GM21390 (cell line): ENCODE results near the gene THOC2.
"Not testable (repeated sequence)": the region's sequence is repeated elsewhere in the genome, so short reads cannot be mapped to it uniquely, and the experiment has no call there.

ENCODE experiments used
- ATAC-seq: cut with Tn5 transposase; IDR thresholded peaks from one replicate; pipeline ENCODE4 v1.9.1; 2021; ENCODE audit not compliant: unreplicated experiment

Gene THOC2

DNA sequence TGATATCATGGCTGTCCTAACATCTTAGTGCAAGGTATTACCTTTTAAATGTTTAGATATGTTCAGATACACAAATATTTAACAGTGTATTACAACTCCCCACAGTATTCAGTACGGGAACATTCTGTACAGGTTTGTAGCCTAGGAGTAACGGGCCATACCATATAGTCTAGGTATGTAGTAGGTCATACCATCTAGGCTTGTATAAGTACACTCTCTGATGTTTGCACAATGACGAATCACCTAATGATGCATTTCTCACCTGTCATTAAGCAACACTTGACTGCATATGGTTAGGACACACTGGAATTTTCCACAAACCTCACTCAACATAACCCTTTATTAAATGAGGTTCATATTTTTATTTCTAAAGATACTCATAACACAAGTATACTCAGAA, 67.7 kb downstream of the THOC2 start:
- ATAC-seq = no peak

DNA sequence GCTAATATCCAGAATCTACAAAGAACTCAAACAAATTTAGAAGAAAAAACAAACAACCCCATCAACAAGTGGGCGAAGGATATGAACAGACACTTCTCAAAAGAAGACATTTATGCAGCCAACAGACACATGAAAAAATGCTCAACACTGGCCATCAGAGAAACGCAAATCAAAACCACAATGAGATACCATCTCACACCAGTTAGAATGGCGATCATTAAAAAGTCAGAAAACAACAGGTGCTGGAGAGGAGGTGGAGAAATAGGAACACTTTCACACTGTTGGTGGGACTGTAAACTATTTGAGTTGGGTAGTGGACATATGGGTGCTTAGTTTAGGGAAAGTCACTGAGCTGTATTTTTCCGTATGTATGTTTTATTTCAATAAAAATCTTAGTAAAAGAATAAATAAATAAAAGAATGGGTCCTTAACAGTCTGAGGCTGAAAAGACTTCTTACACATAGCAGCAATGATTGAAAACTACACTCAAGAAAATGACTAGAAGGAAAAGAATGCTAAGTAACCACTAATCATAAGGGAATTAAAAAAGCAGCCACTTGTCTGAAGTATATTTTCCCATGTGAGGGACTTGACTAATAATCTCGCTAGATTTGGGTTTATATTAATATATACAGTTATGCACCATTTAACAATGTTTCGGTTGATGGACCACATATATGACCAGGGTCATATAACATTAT, 68.2 kb downstream of the THOC2 start:
- not testable (repeated sequence) for ATAC-seq

DNA sequence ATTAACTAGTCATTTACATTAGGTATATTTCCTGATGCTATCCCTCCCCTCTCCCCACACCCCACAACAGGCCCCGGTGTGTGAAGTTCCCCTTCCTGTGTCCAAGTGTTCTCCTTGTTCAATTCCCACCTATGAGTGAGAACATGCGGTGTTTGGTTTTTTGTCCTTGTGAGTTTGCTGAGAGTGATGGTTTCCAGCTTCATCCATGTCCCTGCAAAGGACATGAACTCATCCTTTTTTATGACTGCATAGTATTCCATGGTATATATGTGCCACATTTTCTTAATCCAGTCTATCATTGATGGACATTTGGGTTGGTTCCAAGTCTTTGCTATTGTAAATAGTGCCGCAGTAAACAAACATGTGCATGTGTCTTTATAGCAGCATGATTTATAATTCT, 69.1 kb downstream of the THOC2 start:
- not testable (repeated sequence) for ATAC-seq

DNA sequence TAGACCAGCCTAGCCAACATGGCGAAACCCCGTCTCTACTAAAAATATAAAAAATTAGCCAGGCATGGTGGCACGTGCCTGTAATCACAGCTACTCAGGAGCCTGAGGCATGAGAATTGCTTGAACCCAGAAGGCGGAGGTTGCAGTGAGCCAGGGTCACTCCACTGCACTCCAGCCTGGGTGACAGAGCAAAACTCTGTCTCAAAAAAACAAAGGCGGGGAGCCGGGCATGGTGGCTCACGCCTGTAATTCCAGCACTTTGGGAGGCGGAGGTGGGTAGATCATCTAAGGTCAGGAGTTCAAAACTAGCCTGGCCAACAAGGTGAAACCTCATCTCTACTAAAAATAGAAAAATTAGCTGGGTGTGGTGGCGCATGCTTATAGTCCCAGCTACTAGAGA, 76.3 kb downstream of the THOC2 start:
- not testable (repeated sequence) for ATAC-seq

DNA sequence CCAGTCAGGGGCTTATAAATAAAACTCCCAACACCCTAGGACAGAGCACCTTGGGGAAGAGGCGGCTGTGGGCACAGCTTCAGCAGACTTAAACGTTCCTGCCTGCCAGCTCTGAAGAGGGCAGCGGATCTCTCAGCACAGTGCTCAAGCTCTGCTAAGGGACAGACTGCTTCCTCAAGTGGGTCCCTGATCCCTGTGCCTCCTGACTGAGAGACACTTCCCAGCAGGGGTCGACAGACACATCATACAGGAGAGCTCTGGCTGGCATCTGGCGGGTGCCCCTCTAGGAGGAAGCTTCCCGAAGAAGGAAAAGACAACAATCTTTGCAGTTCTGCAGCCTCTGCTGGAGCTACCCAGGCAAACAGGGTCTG, 84.1 kb downstream of the THOC2 start:
- not testable (repeated sequence) for ATAC-seq

DNA sequence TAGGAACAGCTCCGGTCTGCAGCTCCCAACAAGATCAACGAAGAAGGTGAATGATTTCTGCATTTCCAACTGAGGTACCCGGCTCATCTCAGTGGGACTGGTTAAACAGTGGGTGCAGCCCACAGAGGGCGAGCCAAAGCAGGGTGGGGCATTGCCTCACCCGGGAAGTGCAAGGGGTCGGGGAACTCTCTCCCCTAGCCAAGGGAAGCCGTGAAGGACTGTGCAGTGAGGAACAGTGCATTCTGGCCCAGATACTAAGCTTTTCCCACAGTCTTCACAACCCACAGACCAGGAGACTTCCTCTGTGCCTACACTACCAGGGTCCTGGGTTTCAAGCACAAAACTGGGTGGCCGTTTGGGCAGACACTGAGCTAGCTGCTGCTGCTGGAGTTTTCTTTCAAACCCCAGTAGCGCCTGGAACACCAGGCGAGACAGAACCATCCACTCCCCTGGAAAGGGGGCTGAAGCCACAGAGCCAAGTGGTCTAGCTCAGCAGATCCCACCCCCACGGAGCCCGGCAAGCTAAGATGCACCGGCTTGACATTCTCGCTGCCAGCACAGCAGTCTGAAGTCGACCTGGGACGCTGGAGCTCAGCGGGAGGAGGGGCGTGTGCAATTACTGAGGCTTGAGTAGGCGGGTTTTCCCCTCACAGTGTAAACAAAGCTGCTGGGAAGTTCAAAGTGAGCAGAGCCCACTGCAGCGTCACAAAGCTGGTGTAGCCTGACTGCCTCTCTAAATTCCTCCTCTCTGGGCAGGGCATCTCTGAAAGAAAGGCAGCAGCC, 84.6 kb downstream of the THOC2 start:
- ATAC-seq = no peak

DNA sequence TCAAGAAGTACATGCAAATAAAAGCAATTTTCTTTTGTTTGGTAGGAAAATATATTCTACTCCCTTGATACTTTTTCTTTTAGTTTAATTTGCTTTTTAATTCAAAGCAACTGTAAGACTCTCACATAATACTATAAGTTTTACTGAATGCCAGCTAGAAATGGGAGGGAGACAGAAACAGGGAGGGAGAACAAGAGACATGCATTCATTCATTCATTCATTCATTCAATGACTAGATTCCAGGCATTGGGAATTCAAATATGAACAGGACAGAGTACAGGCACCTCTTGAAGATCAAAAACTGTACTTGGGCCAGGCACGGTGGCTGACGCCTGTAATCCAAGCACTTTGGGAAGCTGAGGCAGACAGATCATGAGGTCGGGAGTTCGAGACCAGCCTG, 85.6 kb downstream of the THOC2 start:
- ATAC-seq = no peak

DNA sequence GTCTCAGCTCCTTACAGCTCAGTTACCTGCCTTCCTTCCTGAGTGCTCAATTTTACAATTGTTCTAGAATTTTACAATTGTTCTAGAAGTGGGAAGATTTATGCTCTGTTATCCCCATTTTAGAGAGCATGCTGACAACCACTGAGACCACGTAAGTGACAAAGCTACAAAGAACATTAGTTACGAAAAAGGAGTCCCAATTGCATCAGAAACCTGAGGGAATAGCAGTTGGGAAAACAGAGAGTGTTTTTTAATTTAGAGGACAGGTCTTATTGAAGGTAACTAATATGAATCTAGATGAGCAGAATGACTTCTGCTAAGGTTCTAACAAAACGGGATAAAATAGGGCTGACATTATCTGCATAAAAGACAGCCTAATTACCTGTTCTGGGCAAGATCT, 103.3 kb downstream of the THOC2 start:
- no peak for ATAC-seq

DNA sequence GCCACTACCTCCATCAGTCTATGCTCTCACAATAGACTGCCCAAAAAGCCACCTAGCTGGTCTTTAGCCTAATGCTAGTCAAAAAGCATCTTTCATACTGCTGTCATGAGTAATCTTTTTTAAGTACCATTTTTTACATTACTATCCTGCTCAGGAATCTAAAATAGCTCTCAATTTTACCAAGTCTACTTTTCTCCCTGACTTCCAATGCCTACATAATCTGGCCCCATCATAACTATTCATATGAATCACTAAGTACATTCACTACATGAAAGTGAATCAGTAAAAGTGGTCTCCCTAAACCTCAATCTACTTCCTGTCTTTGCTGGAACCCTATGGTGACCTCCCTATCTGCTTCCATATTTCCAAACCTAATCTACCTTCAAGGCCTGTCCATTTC, 105.9 kb downstream of the THOC2 start:
- ATAC-seq = no peak

DNA sequence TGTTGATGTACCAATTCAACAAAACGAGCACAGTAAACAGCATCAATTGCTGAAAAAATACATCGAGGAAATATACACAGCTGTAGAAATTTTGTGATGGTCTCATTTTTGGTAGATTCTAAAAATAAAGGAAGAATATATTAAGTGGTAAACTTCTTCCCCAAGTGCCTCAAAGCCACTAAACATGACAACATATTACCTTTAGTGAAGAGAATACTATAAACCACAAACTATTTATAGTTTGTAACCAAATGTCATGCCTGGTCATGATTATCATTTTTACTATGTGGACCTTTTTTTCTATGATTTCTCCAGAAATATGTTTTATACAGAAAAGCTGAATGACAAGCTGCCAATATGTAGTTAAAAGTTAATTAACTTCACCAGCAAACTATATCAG, 106.9 kb downstream of the THOC2 start:
- no peak for ATAC-seq

DNA sequence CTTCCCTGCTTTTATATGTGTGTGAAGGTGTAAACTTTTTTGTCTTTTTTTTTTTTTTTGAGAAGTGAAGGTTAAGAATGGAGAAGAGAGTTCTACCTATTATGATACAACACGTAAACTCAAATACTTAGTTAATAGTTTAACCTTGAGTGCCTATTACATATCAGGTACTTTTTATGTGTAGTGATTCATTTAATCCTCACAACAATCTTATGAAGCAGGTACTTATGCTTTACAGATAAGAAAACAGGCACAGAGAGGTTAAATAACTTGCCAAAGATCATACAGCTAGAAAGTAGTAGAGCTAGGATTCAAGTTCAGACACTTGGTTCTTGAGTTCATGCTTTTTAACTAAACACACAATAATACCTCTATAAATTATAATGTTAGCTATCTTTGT, 107.4 kb downstream of the THOC2 start:
- no peak for ATAC-seq

DNA sequence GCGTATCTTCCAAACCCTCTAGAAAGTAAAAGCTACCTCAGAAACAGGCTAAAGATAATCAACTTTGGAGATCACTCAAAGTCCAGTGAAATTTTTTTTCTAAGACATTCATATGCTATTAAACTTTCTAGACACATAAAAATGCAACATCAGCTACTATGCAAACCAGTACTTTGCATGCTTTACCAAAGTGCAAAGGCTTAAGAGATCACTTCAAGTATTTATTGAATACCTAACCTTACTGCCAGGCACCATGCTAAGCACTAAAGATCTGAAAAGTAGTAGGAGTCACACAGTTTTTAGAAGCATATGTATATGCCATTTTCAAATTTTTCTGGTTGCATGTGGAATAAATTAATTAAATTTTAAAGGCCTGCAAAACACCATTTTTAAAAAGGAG, 115.8 kb downstream of the THOC2 start:
- ATAC-seq = no peak

DNA sequence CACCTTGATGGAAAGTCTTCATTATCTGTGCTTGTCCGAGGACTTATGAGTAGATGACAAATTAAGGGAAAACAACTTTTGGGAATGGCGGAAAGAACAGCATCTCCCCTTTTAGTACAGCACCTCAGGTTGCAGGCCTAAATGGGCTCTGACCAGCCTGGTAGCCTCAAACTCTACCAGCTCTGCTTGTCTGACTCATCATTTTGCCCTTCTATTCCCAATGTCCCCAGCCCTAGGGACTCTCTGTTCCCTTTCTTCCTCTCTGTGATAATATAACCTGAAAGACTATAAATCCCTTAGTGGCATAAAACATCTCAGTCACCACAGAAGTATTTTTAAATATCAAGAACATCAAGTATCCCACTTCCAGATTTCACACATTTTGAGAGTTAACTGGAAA, 121.9 kb downstream of the THOC2 start:
- no peak for ATAC-seq

DNA sequence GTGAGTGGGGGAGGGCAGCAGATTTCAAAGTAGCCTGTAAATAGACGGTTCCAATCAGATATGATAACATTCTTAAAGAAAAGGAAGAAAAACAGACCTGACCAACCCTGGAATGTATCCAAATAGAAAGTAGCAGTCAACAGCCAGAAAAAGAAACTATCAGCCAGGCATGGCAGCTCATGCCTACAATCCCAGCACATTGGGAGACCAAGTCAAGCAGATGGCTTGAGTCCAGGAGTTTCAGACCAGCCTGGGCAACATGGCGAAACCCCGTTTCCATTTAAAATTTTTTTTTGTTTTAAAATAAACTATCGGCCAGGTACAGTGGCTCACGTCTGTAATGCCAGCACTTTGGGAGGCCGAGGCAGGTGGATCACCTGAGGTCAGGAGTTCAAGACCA, 125.0 kb downstream of the THOC2 start:
- ATAC-seq = no peak

DNA sequence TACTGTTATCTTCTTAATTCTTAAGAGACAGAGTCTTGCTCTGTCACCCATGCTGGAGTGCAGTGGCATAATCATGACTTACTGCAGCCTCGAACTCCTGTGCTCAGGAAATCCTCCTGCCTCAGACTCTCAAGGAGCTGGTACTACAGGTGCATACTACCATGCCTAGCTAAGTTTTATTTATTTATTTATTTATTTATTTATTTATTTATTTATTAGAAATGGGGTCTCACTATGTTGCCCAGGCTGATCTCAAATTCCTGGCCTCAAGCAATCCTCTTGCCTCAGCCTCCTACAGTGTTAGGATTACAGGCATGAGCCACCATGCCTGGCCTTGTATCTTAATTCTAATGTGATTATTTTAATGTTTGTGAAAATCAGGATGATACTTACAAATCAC, 125.6 kb downstream of the THOC2 start:
- ATAC-seq = no peak

DNA sequence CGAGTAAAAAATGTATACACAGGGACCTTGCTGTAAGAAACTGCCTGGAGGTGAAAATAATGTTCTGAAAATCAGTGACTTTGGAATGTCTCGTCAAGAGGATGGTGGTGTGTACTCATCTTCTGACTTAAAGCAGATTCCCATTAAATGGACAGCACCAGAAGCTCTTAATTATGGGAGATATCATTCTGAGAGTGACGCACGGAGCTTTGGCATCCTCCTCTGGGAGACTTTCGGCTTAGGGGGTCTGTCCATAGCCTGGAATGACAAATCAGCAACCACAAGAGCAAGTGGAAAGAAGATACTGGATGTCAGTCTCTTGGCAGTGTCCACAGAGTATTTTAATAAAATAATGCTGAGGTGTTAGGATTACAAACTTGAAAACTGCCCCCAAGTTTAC, 129.4 kb downstream of the THOC2 start:
- no peak for ATAC-seq

DNA sequence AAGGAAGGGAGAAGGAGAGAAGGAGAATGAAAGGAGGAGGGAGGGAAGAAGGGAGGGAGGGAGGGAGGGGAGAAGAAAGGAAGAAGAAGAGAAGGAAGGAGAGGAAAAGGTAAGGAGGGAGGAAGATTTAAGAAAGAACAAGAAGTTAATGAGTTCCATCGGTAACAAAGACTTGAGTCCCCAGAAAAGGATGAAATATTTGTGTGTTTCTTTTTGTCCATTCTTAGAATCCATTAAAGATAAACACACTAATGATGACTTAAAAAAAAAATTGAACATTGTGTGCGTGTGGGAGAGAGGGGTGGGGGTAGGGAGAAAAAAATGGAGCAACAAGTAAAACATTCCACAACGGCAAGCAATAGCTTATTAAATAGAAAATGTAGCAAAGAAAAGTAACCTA, 131.4 kb downstream of the THOC2 start:
- ATAC-seq = no peak

DNA sequence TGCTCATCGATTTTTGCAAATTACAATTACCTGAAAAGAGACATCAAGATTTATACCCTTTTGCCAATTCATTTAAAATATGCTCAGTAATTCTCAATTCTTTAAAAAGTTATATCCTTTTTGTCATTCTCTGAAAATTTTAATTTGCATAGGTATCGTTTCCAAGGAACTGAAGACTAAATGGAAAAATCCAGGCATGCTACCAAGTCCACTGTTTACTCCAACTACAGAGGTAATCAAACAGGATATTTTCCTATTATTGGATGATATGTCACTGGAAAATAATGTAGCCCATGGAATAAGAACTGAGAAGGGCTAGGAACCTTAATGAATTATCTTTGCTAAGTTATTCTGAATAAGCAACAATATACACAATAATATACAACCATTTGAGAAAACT, 132.7 kb downstream of the THOC2 start:
- no peak for ATAC-seq

DNA sequence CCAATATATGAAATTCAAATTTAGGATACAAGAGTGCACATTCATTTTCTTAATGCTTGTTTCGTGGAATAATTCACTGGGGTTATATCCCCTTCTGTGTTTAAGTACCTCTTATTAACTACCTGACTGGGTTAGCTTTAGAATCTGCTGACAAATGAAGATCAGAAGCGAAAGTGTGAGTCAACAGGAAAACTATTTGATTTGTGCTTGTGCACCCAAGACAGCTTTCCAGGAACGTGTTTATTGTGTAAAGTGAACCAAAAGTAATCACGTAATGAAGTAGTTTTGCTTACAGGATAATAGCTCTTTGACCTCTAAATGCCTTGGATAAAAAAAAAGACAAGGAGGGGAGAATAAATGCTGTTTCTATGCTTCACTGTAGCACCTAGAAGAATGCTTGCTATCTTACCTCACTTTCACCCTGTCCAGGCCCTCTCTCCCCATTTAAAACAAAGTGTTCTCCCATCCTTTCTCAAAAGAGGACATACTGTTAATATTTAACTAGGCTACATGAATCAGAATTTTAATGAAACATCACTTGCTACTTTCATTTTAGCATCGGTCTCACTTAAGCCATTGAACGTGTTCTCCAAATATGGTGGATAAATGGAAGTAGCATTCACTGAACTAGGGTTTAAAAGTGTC, 141.9 kb downstream of the THOC2 start:
- ATAC-seq = peak; percentile 87

DNA sequence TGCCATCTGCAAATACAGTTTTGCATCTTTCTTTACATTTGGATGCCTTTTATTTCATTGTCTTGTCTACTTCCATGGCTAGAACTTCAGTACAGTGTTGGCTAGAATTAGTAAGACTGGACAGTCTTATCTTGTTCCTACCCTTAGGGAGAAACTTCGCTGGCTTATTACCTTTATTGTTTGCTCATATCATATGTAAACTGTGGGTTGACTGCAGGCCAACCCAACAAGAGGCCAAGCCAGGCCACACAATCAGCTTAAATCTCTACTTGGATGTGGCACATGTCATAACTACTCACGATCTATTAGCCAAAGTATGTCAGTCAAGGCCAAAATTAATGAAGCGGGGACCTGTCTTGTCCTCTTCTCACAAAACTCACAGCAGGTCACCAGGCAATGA, 144.1 kb downstream of the THOC2 start:
- no peak for ATAC-seq

DNA sequence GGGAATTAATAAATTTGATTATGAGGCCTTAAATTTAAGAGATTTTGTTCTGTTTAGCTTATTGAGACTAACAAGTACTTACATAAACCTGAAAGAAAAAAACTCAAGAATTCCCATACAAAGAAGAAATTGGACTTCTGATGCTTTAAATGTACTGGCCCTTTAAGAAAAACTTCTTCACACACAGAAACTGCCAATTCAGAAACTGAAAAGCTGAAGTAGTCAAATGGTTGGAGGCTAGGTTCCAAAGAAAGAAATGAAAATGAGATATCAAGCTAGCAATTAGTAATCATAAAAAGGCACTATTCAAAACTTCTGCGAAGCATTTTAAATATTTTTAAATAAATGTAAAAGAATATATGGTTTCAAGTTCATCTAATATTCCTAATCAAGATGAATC, 151.3 kb downstream of the THOC2 start:
- ATAC-seq = peak; percentile 81

DNA sequence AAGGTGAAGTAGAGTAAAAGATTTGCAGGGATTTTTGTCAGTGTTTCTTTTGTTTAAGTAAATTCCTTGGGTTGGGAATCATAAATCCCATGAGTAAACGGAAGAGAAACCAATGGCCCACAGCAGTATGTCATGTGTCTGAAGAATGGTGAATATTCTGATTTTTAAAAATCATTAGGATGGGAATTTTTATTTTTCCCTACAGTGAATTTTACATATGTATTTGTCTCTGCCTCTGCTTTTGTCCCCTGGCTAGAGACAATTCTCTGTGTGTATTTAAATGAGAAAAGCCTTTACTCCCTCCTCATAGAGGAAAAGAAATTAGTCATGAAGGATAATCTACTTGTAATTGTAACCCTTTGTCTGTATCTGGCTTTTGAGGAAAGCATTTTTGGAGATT, 152.1 kb downstream of the THOC2 start:
- no peak for ATAC-seq
